Measurements from ENCODE around the gene ELOVL5.

ELOVL5 gene

GRCh38 chr6:53238311-53238710, 110.4 kb downstream of the ELOVL5 start:
- DNase-seq (ENCODE audit: low read depth) = no peak
- H3K4me3 ChIP-seq (replicated peaks; ENCODE audit: low read depth, low read length) = no peak overlapping the region
- no peak for TF ChIP-seq CTCF (IDR thresholded peaks at IDR 0.05; ENCODE audit: low read length, missing control alignments)

DNA sequence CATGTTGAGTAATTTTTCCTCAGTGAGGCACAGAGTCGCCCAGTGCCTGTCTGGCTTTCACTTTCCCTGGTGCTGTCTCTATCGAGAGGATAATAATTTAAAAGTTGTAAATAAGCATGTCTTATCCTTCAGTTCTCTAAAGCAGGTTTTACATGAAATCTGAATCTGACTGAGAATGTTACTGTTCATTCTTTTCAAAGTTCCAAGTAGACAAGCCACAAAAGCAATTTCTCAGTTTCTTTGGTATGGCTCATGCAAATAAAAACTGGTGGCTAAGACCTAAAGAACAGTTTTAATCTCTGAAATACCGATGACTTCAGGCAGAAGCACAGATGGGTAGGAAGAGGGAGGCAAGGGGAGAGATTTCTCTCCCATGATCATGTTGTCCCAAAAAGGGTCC, 112.5 kb downstream of the ELOVL5 start:
- H3K4me3 ChIP-seq (replicated peaks; ENCODE audit: low read depth, low read length) = no peak overlapping the region
- DNase-seq (ENCODE audit: low read depth) = no peak
- TF ChIP-seq CTCF (IDR thresholded peaks at IDR 0.05; ENCODE audit: low read length, missing control alignments) = no peak

- H3K4me3 ChIP-seq (replicated peaks; ENCODE audit: low read depth, low read length) = no peak overlapping the region
- TF ChIP-seq CTCF (IDR thresholded peaks at IDR 0.05; ENCODE audit: low read length, missing control alignments) = no peak
- no peak for DNase-seq (ENCODE audit: low read depth)
Observed at GRCh38 chr6:53235508-53235907, 113.2 kb downstream of the ELOVL5 start.

GRCh38 chr6:53233309-53233708, 115.4 kb downstream of the ELOVL5 start:
- H3K4me3 ChIP-seq (replicated peaks; ENCODE audit: low read depth, low read length) = no peak overlapping the region
- no peak for TF ChIP-seq CTCF (IDR thresholded peaks at IDR 0.05; ENCODE audit: low read length, missing control alignments)
- no peak for DNase-seq (ENCODE audit: low read depth)

- no peak overlapping the region for H3K4me3 ChIP-seq (replicated peaks; ENCODE audit: low read depth, low read length)
- no peak for DNase-seq (ENCODE audit: low read depth)
- TF ChIP-seq CTCF (IDR thresholded peaks at IDR 0.05; ENCODE audit: low read length, missing control alignments) = no peak
Observed at GRCh38 chr6:53230775-53231467, 117.8 kb downstream of the ELOVL5 start.

GRCh38 chr6:53227847-53228246, 120.9 kb downstream of the ELOVL5 start:
- H3K4me3 ChIP-seq (replicated peaks; ENCODE audit: low read depth, low read length) = no peak overlapping the region
- DNase-seq (ENCODE audit: low read depth) = no peak
- TF ChIP-seq CTCF (IDR thresholded peaks at IDR 0.05; ENCODE audit: low read length, missing control alignments) = no peak

- no peak for TF ChIP-seq CTCF (IDR thresholded peaks at IDR 0.05; ENCODE audit: low read length, missing control alignments)
- no peak overlapping the region for H3K4me3 ChIP-seq (replicated peaks; ENCODE audit: low read depth, low read length)
- no peak for DNase-seq (ENCODE audit: low read depth)
Observed at GRCh38 chr6:53220605-53221004, 128.1 kb downstream of the ELOVL5 start.
